ENCODE results near the gene RNF187. TPM values are rescaled to one million over a fixed set of nuclear protein-coding genes. Genes with fewer than 3 reads are reported as not detected.

RNF187 gene
- total RNA-seq, 2 donors from 2014 or later, result 65.6 to 77.8 TPM

DNA sequence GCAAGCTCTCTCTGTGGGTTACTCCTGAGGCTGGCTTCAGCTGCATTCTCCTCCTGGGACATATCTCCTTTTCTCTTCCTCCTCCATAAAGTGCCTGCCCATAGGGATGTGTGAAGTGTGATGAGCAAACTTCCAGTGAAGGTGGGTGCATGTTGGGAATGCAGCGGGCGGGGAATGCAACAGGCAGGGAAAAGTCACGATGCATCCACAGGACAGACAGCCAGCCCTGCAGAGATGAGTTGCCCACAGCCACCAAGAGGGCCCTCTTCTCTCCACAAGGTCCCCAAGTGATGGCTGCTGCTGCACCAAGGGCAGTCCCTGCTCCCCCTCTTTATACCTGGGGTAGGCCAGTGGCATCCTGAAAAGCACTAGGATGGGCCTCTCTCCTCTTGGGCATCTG, 33.6 kb upstream of the RNF187 start:
- DNase-seq, result no peak
- H3K27me3 Mint-ChIP-seq, result peaks cover 5% of the 10 kb centered on the region
- H3K27ac Mint-ChIP-seq, result no peak overlapping the region
- H3K36me3 Mint-ChIP-seq (ENCODE audit: low read depth), result peaks cover 2% of the 10 kb centered on the region
- H3K4me3 Mint-ChIP-seq, result no peak overlapping the region
- H3K4me1 Mint-ChIP-seq, result peaks cover 27% of the 10 kb centered on the region
- ATAC-seq, result no peak
- H3K9me3 ChIP-seq (ENCODE audit: control insufficient read depth, low read length, poor library complexity, severe bottlenecking), result no peaks in the 10 kb centered on the region

DNA sequence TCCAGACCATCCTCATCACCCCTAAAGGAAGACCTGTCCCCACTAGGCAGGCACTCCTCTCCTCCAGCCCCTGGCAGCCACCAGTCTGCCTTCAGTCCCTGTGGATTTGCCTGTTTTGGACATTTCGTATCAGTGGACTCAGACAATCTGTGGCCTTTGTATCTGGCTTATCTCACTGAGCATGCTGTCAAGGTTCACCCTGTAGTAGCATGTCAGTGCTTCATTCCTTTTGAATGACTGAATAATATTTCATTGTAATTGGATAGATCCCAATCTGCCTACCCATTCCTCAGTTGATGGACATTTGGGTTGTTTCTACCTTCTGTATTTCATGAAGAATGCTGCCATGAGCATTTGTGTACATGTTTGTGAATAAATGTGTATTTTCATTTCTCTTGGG, 32.9 kb upstream of the RNF187 start:
- Mint-ChIP-seq H3K27me3 (peaks cover 5% of the 10 kb centered on the region), H3K27ac (no peak overlapping the region), H3K36me3 (ENCODE audit: low read depth) (peaks cover 2% of the 10 kb centered on the region), H3K4me3 (no peak overlapping the region), H3K4me1 (peaks cover 28% of the 10 kb centered on the region)
- DNase-seq, result no peak
- H3K9me3 ChIP-seq (ENCODE audit: control insufficient read depth, low read length, poor library complexity, severe bottlenecking), result no peaks in the 10 kb centered on the region
- no peak for ATAC-seq

DNA sequence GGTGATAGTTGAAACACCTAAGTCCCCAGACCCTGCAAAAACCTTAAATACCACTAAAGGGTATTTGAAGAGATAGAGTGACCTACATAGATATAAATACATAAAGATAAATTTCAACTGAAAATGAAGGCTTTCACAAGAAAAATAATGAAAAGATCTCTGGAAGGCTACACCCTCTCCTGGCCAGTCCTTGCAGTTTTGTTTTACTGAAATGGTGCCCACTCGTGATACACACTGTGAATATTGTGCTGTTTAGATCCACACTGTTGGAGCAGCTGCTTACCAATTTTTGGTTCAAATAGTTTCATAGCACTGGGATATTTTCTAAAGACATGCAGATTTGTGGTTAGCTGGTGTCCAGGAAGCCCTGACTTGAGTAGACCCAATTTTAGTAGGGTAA, 31.5 kb upstream of the RNF187 start:
- ATAC-seq, result no peak
- peaks cover 30% of the 10 kb centered on the region for H3K4me1 Mint-ChIP-seq
- no peaks in the 10 kb centered on the region for H3K9me3 ChIP-seq (ENCODE audit: control insufficient read depth, low read length, poor library complexity, severe bottlenecking)
- peaks cover 2% of the 10 kb centered on the region for H3K36me3 Mint-ChIP-seq (ENCODE audit: low read depth)
- no peak overlapping the region for H3K4me3 Mint-ChIP-seq
- H3K27me3 Mint-ChIP-seq, result peaks cover 5% of the 10 kb centered on the region
- DNase-seq, result no peak
- no peak overlapping the region for H3K27ac Mint-ChIP-seq

DNA sequence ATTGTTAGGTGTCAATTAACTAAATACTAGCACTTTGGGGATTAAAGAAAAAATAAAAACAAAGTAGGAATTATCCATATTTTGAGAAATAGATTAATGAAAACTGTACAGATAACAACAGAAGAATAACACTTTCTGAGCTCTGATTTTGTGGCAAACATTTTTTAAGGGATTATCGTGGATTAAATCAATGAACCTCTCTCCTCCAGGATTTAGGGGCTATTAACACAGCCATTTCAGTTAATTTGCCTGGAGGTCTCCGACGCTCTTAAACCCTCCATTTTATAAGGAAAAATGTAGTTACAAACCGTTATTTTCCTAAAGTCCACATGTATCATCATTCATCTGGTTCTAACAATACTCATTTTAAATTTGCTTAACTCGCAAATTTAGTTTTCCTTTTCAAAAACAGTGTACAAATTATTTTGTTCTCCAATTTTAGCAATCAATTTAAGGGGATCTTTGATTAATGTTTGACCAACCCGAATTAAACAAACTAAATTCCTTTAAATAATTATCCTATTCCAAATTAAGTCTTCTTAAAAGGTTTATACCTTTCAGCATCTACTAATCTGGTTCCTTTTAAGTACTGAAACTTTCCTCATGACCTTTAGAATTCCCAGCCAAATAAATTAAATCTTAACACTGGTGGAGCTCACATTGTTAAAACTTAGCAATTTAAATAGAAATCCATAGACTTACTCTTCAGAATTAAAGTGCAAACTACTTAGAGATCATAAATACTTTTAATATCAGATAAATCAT, 30.7 kb upstream of the RNF187 start:
- no peak for DNase-seq
- ATAC-seq, result no peak
- Mint-ChIP-seq H3K4me3 (peak overlapping the region; percentile 97), H3K4me1 (peaks cover 32% of the 10 kb centered on the region), H3K27ac (peak overlapping the region; percentile 99), H3K27me3 (peaks cover 5% of the 10 kb centered on the region), H3K36me3 (ENCODE audit: low read depth) (peaks cover 2% of the 10 kb centered on the region)
- H3K9me3 ChIP-seq (ENCODE audit: control insufficient read depth, low read length, poor library complexity, severe bottlenecking), result no peaks in the 10 kb centered on the region

DNA sequence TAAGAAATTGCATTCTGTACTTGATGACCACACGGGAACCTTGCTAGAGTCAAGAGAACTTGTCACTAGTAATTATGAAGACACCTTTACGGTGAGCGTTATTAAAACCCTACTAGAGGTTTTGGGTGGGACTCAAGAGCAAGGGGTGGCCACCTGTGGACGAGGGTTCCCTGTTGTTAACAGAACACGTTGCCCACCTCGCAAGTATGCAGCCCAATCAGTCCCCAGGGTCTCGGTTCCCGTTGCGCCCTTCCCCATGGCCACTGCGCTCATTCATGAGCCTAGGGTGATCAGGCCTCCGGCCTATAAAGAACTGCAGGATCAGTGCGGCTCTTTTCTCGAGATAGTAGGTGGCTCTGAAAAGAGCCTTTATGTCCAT, 30.2 kb upstream of the RNF187 start:
- Mint-ChIP-seq H3K4me3 (peak overlapping the region; percentile 97), H3K4me1 (peaks cover 32% of the 10 kb centered on the region), H3K27me3 (peaks cover 5% of the 10 kb centered on the region), H3K36me3 (ENCODE audit: low read depth) (peaks cover 2% of the 10 kb centered on the region), H3K27ac (peak overlapping the region; percentile 99)
- no peak for DNase-seq
- no peaks in the 10 kb centered on the region for H3K9me3 ChIP-seq (ENCODE audit: control insufficient read depth, low read length, poor library complexity, severe bottlenecking)
- ATAC-seq, result no peak

DNA sequence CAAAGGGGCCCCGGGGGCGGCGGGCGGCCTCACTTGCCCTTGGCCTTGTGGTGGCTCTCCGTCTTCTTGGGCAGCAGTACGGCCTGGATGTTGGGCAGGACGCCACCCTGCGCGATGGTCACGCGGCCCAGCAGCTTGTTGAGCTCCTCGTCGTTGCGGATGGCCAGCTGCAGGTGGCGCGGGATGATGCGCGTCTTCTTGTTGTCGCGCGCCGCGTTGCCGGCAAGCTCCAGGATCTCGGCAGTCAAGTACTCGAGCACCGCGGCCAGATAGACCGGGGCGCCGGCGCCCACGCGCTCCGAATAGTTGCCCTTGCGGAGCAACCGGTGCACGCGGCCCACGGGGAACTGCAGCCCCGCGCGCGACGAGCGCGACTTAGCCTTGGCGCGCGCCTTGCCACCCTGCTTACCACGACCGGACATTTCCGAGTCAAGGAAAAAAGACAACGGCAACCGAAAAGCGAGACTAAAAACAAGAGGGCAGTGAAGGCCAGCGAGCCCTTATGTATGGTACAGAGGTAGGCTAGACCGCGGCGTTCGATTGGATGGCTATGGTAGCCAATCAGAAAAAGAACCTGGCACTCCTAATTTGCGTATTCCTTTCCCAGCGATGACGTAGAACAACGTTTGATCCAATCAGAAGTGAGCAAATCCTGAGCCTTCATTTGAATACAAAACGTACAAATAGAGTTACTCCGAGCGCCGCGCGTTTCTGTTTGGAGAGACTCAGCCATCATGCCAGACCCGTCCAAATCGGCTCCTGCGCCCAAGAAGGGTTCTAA, 29.6 kb upstream of the RNF187 start:
- DNase-seq (peak; percentile 64 to 72 (median 68)), ATAC-seq (peak; percentile 83)
- Mint-ChIP-seq H3K4me3 (peak overlapping the region; percentile 97), H3K4me1 (peaks cover 34% of the 10 kb centered on the region), H3K27ac (peak overlapping the region; percentile 99), H3K36me3 (ENCODE audit: low read depth) (peaks cover 2% of the 10 kb centered on the region), H3K27me3 (peaks cover 5% of the 10 kb centered on the region)
- no peaks in the 10 kb centered on the region for H3K9me3 ChIP-seq (ENCODE audit: control insufficient read depth, low read length, poor library complexity, severe bottlenecking)

DNA sequence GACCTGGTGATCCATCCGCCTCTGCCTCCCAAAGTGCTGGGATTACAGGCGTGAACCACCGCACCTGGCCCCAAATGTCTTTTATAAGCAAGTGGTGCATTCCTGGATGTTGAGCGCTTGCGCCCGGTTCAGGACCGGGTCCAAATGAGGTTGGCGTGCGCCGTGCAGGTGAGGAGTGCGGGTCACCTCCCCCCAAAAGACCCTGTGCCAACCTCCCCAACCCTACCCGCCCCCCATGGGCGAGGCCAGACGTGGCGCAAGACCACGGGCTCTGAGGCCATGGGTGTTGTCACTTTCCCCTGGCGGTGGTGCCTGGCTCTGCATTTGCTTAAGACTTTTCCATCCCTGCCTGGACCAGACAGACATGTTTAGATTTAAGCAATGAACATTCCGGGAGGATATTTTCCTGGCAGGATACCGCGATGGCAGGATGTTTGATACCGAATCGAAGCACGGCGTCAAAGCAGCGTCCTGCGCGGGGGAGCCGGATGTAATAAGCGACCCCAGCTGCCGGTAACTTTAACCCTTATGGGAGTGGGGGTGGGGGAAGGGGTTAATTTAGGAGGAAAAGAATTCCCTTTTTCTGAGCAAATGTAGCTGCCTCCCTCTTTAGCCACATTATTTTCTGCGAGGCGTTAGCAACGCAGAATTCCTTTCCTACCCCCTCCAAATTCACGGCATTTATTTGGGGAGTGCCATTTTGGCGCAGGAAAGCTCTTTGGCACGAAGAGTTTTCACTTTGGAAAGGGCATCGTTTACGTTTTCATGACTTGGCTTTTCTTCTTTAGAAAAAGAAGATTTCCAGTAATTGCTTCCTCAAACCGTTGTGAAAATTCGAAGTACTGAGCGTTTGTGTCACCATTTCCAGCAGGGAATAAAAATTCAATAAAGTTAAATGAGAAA, 27.8 kb upstream of the RNF187 start:
- Mint-ChIP-seq H3K27ac (peak overlapping the region; percentile 99), H3K27me3 (peaks cover 5% of the 10 kb centered on the region), H3K4me1 (peaks cover 40% of the 10 kb centered on the region), H3K4me3 (peak overlapping the region; percentile 97), H3K36me3 (ENCODE audit: low read depth) (peaks cover 2% of the 10 kb centered on the region)
- ATAC-seq, result no peak
- H3K9me3 ChIP-seq (ENCODE audit: control insufficient read depth, low read length, poor library complexity, severe bottlenecking), result no peaks in the 10 kb centered on the region
- peak; percentile 26 to 37 (median 34) for DNase-seq

DNA sequence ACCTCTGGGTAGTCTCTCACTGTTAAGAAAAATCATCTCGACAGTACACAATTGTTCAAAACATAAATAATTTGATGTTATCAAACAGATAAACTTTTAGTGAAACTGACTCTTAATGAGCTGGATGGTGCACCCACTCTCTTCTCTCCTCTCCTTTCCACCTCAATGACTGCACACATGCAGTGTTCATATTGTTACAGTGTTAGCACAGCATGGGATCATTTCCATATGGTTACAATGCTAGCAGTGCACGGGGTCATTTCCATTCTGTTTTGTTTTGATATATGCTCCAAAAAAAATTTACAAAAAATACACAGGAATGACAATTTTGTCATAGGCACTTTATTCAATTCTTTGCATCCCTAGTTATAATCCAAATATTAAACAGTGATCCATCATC, 26.4 kb upstream of the RNF187 start:
- H3K9me3 ChIP-seq (ENCODE audit: control insufficient read depth, low read length, poor library complexity, severe bottlenecking), result no peaks in the 10 kb centered on the region
- H3K27me3 Mint-ChIP-seq, result peaks cover 5% of the 10 kb centered on the region
- ATAC-seq (no peak), DNase-seq (no peak)
- H3K27ac Mint-ChIP-seq, result no peak overlapping the region
- no peak overlapping the region for H3K4me3 Mint-ChIP-seq
- H3K4me1 Mint-ChIP-seq, result peaks cover 53% of the 10 kb centered on the region
- peaks cover 2% of the 10 kb centered on the region for H3K36me3 Mint-ChIP-seq (ENCODE audit: low read depth)

DNA sequence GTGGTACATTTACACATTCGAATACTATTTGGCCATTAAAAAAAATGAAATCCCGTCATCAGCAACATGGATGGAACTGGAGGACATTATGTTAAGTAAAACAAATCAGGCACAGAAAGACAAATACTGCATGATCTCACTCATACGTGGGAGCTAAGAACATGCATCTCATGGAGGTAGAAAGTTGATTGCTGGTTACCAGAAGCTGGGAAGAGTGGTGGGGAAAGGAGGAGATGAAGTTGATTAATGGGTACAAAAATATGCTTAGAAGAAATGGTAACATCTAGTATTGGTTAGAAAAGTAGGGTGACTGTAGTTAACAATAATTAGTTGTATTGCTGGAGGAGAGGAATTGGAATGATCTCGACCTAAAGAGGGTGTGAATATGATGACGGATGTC, 24.6 kb upstream of the RNF187 start:
- ATAC-seq (no peak), DNase-seq (no peak)
- Mint-ChIP-seq H3K27me3 (peaks cover 5% of the 10 kb centered on the region), H3K36me3 (ENCODE audit: low read depth) (no peaks in the 10 kb centered on the region), H3K4me1 (peaks cover 54% of the 10 kb centered on the region), H3K27ac (no peak overlapping the region), H3K4me3 (peak overlapping the region; percentile 93)
- no peaks in the 10 kb centered on the region for H3K9me3 ChIP-seq (ENCODE audit: control insufficient read depth, low read length, poor library complexity, severe bottlenecking)

DNA sequence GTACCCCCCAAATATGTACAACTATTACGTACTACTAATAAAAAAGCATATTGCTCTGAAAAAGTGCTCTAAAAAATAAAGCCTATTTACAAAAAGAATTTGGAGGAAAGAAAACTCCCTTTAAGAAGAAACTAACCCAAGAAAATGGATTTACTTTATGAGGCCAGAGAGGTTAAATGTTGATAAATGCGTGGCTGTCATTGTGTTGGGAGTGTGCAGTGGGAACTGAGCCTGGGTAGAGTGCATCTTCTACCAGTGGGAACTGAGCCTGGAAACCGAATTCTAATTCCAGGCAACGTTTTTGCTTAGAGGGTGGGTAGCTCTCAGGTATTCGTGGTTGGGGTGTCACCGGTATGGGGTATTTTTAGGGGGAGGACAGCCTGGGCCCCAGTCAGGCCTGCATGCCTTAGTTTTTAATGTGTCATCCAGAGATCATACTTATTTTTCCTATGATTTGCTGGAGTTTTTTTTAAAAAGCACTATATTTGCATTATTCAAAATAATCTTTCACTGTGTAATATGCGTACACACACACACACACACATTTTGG, 24.1 kb upstream of the RNF187 start:
- DNase-seq, result no peak
- peak overlapping the region; percentile 93 for H3K4me3 Mint-ChIP-seq

DNA sequence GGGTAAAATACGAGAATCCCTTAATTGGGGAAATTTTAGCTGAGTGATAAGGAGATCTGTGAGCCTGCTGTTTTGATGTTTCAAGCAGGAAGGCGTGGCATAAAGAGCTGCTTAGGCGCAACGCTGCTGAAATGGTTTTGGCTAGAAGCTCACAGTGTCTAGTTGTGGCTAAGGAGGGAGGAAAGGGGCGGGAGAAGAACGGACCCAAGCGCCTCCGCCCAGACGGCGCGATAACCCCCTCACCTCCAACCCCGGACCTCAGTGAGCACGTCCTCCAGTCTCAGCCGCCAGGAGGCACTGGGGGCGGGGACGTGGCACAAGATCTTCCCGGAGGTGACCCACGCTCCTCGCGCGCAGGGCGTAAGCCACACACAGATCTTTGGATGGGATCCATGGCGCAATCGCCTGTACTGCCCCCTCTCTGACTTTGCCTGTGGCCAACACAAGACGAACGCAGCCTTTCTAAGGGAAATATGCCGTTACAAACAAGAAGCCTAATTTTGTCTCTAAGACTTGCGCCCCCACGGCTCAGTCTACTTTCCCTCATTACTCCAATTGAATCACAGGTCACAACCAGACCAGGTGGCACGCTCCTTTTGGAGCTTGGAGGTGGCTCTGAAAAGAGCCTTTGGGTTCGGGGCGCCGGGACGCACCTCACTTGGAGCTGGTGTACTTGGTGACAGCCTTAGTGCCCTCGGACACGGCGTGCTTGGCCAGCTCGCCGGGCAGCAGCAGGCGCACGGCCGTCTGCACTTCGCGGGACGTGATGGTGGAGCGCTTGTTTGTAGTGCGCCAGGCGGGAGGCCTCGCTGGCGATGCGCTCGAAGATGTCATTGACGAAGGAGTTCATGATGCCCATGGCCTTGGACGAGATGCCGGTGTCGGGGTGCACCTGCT, 23.4 kb upstream of the RNF187 start:
- no peaks in the 10 kb centered on the region for H3K36me3 Mint-ChIP-seq (ENCODE audit: low read depth)
- peak overlapping the region; percentile 93 for H3K4me3 Mint-ChIP-seq
- H3K27me3 Mint-ChIP-seq, result no peaks in the 10 kb centered on the region
- peak; percentile 23 to 45 (median 43) for DNase-seq
- peak overlapping the region; percentile 85 for H3K27ac Mint-ChIP-seq
- peak; percentile 43 for ATAC-seq
- H3K4me1 Mint-ChIP-seq, result peaks cover 47% of the 10 kb centered on the region
- H3K9me3 ChIP-seq (ENCODE audit: control insufficient read depth, low read length, poor library complexity, severe bottlenecking), result no peaks in the 10 kb centered on the region

More for the DNA sequence above, 24.1 kb upstream of the RNF187 start:
- peak overlapping the region; percentile 85 for H3K27ac Mint-ChIP-seq
- no peaks in the 10 kb centered on the region for H3K9me3 ChIP-seq (ENCODE audit: control insufficient read depth, low read length, poor library complexity, severe bottlenecking)
- no peak for ATAC-seq
- H3K27me3 Mint-ChIP-seq, result peaks cover 5% of the 10 kb centered on the region
- no peaks in the 10 kb centered on the region for H3K36me3 Mint-ChIP-seq (ENCODE audit: low read depth)
- peaks cover 51% of the 10 kb centered on the region for H3K4me1 Mint-ChIP-seq

DNA sequence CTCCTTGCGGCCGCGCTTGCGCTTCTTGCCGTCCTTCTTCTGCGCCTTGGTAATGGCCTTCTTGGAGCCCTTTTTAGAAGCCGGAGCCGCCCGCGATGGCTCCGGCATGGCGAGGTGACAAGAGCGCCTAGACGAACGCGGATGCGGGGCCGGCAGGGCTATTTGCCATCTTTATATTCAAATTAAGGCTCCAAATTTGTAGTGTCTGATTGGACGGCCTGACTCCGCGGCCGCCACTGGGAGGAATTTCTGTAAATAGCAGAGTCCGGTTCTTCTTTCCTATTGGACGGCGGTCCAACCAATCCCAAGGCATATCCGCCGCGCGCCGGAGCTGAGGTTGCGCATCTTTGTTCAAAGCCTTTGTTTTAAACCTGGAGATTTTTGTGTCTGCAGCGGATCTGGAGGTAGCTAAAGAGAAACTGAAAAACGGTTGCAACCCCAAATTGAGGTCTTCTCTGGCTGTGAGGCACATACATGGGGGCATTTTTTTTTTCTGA, 22.6 kb upstream of the RNF187 start:
- Mint-ChIP-seq H3K4me1 (peaks cover 44% of the 10 kb centered on the region), H3K4me3 (peak overlapping the region; percentile 93), H3K27ac (peak overlapping the region; percentile 85), H3K27me3 (no peaks in the 10 kb centered on the region), H3K36me3 (ENCODE audit: low read depth) (no peaks in the 10 kb centered on the region)
- ATAC-seq (peak; percentile 97), DNase-seq (peak; percentile 78 to 82 (median 78))
- no peaks in the 10 kb centered on the region for H3K9me3 ChIP-seq (ENCODE audit: control insufficient read depth, low read length, poor library complexity, severe bottlenecking)

Data from T-helper 17 cell (primary cell).